Measurements from ENCODE around the gene IL27RA.

The IL27RA gene

GRCh38 chr19:14031719-14032480 is at the start of gene IL27RA:
TSS of gene IL27RA (plus strand) at chr19:14031762. CDS start at chr19:14031873, 111 bp downstream.
- DNase-seq, result peak; percentile 26

DNA sequence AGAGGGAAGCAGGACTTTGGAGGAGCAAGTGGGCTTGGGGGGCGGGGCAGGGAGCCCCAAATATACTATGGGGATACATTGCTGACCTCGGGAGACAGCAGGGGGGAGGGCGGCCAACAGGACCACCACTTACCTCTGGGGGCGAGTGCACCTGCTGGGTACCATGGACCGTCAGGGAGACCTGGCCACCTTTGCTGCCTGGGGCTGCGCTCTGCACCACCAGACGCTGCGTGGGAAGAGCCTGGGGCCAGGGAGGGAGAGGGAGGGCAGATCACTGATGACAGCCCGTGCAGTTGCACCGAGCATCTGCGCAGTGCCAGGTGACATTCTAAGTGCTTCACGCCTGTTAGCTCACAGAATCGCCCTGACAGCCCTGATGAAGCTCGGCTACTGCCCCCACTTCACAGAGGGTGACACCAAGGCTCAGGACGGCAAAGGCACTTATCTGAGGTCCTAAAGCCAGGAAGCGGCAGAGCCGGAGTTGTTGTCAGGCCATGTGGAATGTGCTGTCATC is 49.5 kb upstream of the IL27RA start:
- DNase-seq, result no peak

DNA sequence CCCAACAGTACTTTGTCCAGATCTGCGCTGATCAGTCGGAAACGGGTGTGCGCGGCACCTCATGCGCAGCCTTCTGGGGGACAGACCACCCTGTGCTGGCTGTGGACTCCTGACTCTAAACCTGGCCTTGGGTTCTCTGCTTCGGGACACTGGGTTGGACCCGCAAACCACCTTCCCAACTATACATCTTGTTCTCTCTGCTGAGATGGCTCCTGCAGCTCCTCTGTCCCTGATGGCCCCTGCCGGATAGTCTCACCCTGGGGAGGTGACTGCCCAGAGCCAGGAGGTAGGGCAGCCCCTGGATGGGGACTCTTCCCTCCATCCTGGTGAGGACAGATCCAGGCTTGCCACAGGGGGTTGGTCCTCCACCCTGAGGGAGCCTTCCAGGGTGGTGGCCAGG is 48.8 kb upstream of the IL27RA start:
- no peak for DNase-seq

DNA sequence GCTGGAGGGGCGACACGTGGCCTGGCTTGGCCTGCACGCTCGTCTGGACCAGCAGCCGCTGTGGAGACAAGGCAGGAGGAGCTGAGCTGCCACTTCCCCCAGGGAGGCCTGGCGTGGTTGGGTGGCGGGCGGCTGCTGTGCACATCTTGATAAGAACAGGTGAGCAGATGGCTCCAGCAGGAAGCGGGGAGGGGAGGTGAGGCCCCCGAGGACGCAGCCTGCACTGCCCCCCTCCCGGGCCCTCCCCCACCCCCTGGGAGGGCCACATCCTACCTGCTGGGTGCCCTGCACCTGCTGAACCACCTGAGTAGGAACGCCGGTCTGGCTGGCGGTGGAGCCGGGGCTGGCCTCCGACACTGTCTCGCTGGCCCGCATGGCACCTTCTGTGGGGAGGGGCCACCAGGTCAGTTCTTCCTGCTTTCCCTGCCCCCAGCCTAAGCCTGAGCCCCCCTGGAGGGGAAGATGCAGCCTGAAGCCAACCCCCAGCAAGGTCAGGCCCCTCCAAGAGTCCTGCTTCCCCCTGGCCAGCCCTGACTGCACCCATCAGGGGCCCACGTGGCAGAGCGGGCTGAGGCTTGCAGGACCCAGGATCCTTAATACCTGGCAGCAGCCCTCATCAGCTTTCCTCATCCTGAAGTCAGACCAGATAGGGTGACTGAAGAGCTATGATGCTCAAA is 48.2 kb upstream of the IL27RA start:
- DNase-seq, result no peak

DNA sequence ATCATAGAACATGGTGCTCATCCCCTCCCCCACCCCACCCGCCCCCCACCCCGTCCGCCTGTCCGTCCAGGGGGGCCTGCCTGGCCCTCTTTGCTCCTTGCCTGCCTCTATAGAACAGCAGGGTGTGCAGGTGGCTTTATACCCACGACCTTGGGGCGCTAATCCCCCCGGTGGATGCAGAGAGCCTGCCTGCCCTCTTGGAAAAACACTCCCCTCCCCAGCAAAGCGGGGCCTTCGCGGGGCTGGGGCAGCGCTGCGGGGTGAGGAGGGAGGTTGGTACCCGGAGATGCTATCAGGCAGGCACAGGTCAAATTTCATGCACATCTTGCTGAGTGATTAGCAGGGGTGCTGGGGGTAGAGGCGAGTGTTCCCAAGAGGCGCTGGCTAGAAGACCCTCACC is 47.4 kb upstream of the IL27RA start:
- DNase-seq, result no peak

- no peak for DNase-seq
These were observed 46.5 kb upstream of the IL27RA start for GRCh38 chr19:13984875-13985741.

DNA sequence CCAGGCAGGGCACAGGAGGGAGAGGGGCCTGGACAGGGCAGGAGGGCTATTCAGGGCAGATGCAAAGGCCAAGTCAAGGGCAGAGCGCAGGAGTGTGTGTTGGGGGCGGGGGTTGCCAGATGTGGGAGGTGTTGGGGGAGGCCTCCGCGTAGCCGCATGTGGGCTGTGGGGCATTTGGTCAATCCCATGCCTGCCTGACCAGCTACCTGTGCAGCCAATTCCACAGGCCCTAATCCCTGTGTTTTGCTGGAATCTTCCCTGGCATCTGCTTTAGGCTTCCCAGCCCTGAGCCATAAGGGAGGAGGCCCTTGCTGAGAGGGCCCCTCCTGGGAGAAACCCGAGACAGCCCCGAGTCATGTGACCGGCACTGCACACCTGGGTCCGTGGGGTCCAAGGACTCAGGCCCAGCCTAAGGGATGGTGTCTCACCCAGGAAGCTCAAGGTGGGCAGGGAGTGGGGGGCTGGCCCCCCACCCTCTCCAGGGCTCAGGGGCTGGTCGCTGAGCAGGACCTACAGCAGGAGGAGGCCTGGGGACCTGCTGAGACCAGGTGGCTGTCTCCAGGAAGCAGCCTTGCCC is 45.7 kb upstream of the IL27RA start:
- no peak for DNase-seq

DNA sequence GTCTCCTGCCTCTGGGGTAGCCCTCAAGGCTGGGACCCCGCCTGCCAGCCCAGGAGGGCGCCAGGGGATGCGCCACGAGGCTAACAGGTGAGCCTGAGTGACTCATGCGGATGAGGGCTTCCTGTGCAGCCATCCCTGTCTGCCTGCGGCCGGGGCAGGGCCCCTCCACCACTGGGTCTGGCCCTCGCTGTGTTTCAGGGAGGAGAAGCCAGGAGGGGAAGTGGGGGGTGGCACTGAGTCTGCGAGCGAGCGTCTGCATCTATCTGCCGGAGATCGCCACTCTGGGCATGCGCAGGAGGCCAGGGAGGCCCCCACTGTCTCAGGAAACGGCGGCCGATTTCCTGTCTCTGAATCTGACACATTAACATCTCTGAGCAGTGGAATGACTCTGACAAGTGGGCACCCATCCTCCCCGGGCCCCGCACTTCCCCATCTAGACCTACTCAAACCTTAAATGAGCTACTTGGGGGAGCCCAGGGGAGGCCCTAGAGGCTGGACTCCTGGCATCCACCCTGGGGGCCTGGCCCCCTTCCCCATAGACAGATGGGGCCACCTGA is 45.1 kb upstream of the IL27RA start:
- no peak for DNase-seq

GRCh38 chr19:13987101-13987890 is 44.3 kb upstream of the IL27RA start:
- no peak for DNase-seq

DNA sequence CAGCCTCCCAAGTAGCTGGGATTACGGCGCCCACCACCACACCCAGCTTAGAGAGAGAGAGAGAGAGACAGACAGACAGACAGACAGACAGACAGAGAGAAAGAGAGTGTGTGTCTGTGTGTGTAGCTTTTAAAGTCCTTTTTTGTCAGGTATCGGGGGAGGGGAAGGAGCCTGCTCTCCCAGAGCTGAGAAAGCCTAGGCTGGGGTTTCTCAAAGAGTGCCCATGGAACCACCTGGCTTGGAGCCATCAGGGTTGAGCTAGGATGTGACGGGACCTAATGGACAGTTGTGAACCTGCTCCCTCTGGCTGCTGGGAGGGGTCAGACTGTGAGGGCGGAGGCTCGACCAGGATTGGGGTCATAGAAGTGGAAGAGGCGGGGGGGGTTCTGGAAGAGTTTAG is 42.1 kb upstream of the IL27RA start:
- no peak for DNase-seq

GRCh38 chr19:13990085-13990484 is 41.5 kb upstream of the IL27RA start:
- DNase-seq, result no peak

- DNase-seq, result no peak
These were observed 39.5 kb upstream of the IL27RA start for GRCh38 chr19:13992025-13992424.

DNA sequence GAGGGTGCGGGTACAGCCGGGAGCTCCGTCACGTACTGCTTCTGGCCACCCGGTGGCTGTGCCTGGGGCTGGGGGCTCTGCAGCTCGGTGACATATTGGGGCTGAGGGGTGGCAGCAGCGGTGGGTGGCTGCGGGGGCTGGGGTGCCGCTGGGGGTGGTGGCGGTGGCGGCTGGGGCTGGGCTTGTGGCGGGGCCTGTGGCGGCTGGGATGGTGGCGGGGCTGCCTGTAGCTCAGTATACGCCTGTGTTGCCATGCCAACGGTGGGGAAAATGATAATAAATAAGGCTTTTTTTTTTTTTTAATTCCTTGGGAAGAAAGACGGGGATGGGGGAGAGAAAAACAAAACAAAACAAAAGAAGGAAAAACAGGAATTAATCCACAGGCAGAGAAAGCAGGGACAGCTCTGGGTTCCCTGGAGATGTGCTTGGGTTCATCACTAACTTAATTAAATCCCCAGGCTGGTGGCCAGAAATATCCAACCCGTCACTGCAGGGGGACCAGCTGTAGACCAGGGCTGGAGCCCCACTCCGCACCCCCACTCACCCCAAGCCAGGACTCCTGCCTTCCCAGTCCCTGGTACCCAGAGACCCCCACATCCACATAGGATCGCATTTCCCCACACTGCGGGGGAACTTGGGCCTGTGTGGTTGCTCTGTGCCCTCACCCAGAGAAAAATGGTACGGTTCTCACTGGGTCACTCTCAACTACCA is 37.8 kb upstream of the IL27RA start:
- no peak for DNase-seq

GRCh38 chr19:13995017-13995728 is 36.4 kb upstream of the IL27RA start:
- no peak for DNase-seq

- no peak for DNase-seq
These were observed 35.4 kb upstream of the IL27RA start for GRCh38 chr19:13995878-13996765.

- no peak for DNase-seq
These were observed 34.5 kb upstream of the IL27RA start for GRCh38 chr19:13996928-13997630.

- no peak for DNase-seq
These were observed 34.0 kb upstream of the IL27RA start for GRCh38 chr19:13997631-13997962.

GRCh38 chr19:13998426-13998825 is 33.1 kb upstream of the IL27RA start:
- no peak for DNase-seq

DNA sequence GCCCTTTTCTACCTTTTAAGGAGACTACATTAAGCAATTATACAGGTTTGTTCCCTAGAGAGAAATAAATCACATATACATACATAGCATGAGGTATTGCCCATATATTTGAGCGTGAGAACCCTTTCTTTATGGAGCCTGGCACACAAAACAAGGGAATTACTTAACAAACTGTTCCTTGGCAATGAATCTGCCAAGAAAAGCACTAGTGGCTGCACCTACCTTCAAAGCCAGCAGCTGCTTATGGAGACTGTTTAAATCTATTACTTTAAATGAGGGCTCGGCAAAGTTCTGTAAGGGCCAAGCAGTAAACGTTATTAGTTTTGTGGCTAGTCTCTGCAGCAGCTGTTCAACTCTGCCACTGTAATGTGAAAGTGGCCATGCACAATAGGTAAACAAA is 32.5 kb upstream of the IL27RA start:
- no peak for DNase-seq
